Skeletal muscle satellite cell (primary cell): ENCODE results near the gene SERTAD4.

Experiments used
- H3K27me3 ChIP-seq: 2 replicates; pipeline ENCODE4 v1.7.0; 2013; ENCODE audit warnings: low read length; ENCODE audit not compliant: control insufficient read depth, insufficient read depth
- H3K36me3 ChIP-seq: 2 replicates; pipeline ENCODE4 v1.7.0; 2013; ENCODE audit warnings: mild to moderate bottlenecking, control low read depth, low read length; ENCODE audit not compliant: insufficient read depth
- H3K4me1 ChIP-seq: 2 replicates; pipeline ENCODE4 v1.7.0; 2013; ENCODE audit warnings: low read length; ENCODE audit not compliant: control insufficient read depth, insufficient read depth
- H3K4me2 ChIP-seq: 2 replicates; pipeline ENCODE4 v1.7.0; 2013; ENCODE audit warnings: mild to moderate bottlenecking, low read length
- H3K4me3 ChIP-seq: 2 replicates; pipeline ENCODE4 v1.7.0; 2013; ENCODE audit warnings: low read length
- H3K9ac ChIP-seq: 2 replicates; pipeline ENCODE4 v1.7.0; 2013; ENCODE audit warnings: mild to moderate bottlenecking, low read depth, low read length, moderate library complexity
- H3K9me3 ChIP-seq: replicated peaks from 2 replicates; pipeline ENCODE4 v1.7.0; 2013; ENCODE audit warnings: mild to moderate bottlenecking, control low read depth, low read length

Gene SERTAD4

DNA sequence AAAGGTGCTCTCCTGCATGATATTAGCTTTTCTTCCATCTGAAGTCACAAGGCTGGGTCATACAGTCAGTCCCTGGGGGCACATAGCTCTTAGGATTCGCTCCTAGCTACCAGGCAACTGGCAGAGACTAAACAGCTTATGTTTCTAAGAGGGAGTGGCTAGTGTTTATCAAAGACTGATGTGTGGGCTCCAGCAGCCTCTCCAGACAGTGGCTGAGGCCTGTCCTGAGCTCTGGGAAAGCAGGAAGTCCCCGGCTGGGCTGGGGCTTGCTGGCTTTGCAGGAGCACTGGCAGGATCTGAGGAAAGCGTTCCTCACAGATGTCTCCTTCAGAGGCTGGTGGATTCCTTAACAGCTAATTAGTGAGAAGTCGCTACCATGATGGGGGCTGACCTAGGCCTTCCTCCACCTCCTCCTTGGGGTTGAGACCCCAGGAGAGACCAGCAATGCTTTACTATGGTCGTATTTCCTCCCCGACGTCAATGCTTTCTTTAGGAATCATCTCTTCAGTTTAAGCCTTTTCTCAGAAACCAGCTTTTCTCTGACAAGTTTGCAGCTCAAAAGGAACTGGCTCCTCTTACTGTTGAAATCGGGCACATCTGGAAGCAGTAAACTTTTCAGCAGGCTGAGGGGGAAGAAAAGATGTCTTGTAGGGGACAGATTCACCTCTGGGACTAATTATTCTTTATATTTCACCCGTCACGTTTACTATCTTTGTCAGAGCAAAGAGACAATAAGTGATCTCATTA, 62.6 kb downstream of the SERTAD4 start:
- no peaks in the 10 kb centered on the region for H3K36me3 ChIP-seq
- H3K4me2 ChIP-seq: no peak overlapping the region
- peaks cover 37% of the 10 kb centered on the region for H3K27me3 ChIP-seq
- H3K9ac ChIP-seq: no peak overlapping the region
- peaks cover 27% of the 10 kb centered on the region for H3K4me1 ChIP-seq
- no peaks in the 10 kb centered on the region for H3K9me3 ChIP-seq
- H3K4me3 ChIP-seq: no peak overlapping the region
